GM19043 (cell line): ENCODE data around the gene EGFLAM.

Source experiments
- ATAC-seq: cut with Tn5 transposase; IDR thresholded peaks from one replicate; pipeline ENCODE4 v1.9.1; 2021; ENCODE audit warnings: low read depth; ENCODE audit not compliant: unreplicated experiment

The EGFLAM gene

GRCh38 chr5:38509185-38509584 lies 250.8 kb downstream of the EGFLAM start:
- ATAC-seq, result no peak
